ENCODE data around the gene ROR1. TPM values are rescaled to one million over a fixed set of nuclear protein-coding genes. Genes with fewer than 3 reads are reported as not detected.

Gene ROR1
- total and polyA plus RNA-seq, 2 experiments from 2014 or later: 27.6 to 47.8 TPM

DNA sequence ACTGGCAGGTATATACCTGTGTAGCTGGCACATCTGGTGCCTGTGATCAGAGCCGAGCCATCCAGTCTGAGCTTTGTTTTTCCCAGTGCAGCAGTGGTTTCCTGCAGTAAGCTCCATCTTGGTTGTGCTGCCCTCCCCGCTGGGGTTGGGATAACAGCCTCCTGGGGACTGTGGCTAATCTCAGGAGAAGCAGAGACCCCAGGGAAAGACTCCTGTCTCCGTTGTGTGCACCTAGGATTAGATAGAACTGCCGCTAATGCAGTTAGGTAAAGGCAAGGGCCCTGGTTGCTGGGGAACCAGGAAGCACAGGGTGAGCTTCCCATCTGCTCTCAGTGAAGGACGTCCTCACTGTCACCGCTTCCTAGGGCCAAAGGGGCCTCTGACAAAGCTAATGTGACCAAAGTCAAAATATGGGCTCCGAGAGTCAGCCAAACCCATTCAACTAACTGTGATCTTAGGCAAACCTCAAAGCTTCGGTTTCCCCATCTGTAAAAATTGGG is 20.0 kb downstream of the ROR1 start:
- TF ChIP-seq, protein P1, sequence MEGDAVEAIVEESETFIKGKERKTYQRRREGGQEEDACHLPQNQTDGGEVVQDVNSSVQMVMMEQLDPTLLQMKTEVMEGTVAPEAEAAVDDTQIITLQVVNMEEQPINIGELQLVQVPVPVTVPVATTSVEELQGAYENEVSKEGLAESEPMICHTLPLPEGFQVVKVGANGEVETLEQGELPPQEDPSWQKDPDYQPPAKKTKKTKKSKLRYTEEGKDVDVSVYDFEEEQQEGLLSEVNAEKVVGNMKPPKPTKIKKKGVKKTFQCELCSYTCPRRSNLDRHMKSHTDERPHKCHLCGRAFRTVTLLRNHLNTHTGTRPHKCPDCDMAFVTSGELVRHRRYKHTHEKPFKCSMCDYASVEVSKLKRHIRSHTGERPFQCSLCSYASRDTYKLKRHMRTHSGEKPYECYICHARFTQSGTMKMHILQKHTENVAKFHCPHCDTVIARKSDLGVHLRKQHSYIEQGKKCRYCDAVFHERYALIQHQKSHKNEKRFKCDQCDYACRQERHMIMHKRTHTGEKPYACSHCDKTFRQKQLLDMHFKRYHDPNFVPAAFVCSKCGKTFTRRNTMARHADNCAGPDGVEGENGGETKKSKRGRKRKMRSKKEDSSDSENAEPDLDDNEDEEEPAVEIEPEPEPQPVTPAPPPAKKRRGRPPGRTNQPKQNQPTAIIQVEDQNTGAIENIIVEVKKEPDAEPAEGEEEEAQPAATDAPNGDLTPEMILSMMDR (IDR thresholded peaks at IDR 0.05; ENCODE audit: low read depth, low read length): no peak
- H3K36me3 ChIP-seq: no peaks in the 10 kb centered on the region
- H3K27me3 ChIP-seq: no peaks in the 10 kb centered on the region
- H3K4me3 ChIP-seq: no peak overlapping the region
- no peak for DNase-seq (ENCODE audit: low read depth in 1 of 2, low spot score in 1 of 2)
- H3K9me3 ChIP-seq (ENCODE audit: low read depth): no peaks in the 10 kb centered on the region
- H3K27ac ChIP-seq: no peak overlapping the region
- peaks cover 78% of the 10 kb centered on the region for H3K4me1 ChIP-seq (ENCODE audit: low read depth)

DNA sequence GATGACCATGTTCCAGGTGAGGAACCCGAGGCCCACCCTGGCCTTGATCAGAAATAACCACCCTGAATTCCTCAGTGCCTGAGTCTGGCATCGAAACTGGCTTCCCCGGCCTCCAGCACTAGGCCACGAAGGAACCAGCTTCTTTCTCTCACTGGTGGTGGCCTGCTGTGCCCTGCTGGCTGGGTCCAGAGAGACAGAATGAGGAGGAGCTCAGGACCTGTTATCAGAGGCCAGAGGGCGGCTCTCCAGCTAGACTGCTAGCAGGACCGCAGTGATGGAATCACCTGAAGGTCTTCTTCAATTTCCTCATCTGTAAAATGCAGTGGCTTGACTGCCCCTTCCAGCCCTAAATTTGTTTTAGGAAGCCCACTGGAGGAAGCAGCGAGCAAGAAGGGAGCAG is 20.5 kb downstream of the ROR1 start:
- TF ChIP-seq, protein P1 (IDR thresholded peaks at IDR 0.05; ENCODE audit: low read depth, low read length): no peak
- H3K9me3 ChIP-seq (ENCODE audit: low read depth): no peaks in the 10 kb centered on the region
- no peaks in the 10 kb centered on the region for H3K36me3 ChIP-seq
- H3K4me3 ChIP-seq: no peak overlapping the region
- H3K27ac ChIP-seq: no peak overlapping the region
- H3K27me3 ChIP-seq: no peaks in the 10 kb centered on the region
- H3K4me1 ChIP-seq (ENCODE audit: low read depth): peaks cover 77% of the 10 kb centered on the region
- no peak for DNase-seq (ENCODE audit: low read depth in 1 of 2, low spot score in 1 of 2)

DNA sequence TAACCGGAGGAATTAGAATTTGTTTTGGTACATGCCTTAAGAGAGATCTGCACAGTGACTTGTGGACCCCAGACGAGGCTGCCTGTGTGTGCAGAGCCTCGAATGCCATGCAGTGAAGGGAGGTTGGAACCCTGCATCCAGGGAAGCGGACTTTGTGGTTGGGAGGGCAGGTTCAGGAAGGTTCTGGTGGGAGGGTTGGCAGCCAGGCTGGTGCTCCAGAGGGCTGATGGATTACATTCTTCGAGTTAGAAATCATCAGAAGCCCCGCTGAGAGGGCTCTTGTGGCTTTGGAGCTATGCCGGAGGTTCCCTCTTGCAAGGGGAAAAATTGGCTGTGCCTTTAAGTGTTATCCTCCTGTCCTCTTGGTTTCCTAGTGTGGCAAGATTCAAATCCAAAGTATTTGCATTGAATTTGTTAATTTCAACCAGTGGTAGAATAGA is 21.1 kb downstream of the ROR1 start:
- Histone ChIP-seq H3K4me3 (no peak overlapping the region), H3K27ac (peak overlapping the region; percentile 28), H3K27me3 (no peaks in the 10 kb centered on the region), H3K36me3 (no peaks in the 10 kb centered on the region), H3K9me3 (ENCODE audit: low read depth) (no peaks in the 10 kb centered on the region), H3K4me1 (ENCODE audit: low read depth) (peaks cover 74% of the 10 kb centered on the region)
- DNase-seq (ENCODE audit: low read depth in 1 of 2, low spot score in 1 of 2): peak; percentile 20 to 47
- TF ChIP-seq, protein P1 (IDR thresholded peaks at IDR 0.05; ENCODE audit: low read depth, low read length): no peak

DNA sequence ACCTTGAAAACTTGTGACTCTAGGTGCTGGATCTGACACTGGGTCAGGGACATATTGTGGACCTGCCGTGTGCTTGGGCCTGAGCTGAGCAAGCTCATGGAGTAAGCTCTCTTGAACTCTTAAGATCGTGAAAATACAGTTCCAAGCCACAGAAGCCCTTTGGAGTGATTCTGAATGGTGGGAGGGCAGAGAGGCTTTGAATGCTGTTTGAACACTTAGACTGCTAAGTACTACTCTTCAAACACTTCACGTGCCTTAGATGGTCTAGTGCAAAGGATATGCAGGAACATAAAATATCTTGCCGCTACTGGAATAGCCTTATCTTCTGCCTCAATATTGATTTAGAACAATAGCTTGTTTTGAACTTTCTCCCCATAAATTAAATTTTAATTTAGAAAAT is 21.6 kb downstream of the ROR1 start:
- H3K36me3 ChIP-seq: no peaks in the 10 kb centered on the region
- peak overlapping the region; percentile 28 for H3K27ac ChIP-seq
- H3K4me1 ChIP-seq (ENCODE audit: low read depth): peaks cover 71% of the 10 kb centered on the region
- H3K27me3 ChIP-seq: no peaks in the 10 kb centered on the region
- TF ChIP-seq, protein P1 (IDR thresholded peaks at IDR 0.05; ENCODE audit: low read depth, low read length): no peak
- H3K4me3 ChIP-seq: no peak overlapping the region
- peak in 1 of 2 donors; percentile 94 for DNase-seq (ENCODE audit: low read depth in 1 of 2, low spot score in 1 of 2)
- no peaks in the 10 kb centered on the region for H3K9me3 ChIP-seq (ENCODE audit: low read depth)

DNA sequence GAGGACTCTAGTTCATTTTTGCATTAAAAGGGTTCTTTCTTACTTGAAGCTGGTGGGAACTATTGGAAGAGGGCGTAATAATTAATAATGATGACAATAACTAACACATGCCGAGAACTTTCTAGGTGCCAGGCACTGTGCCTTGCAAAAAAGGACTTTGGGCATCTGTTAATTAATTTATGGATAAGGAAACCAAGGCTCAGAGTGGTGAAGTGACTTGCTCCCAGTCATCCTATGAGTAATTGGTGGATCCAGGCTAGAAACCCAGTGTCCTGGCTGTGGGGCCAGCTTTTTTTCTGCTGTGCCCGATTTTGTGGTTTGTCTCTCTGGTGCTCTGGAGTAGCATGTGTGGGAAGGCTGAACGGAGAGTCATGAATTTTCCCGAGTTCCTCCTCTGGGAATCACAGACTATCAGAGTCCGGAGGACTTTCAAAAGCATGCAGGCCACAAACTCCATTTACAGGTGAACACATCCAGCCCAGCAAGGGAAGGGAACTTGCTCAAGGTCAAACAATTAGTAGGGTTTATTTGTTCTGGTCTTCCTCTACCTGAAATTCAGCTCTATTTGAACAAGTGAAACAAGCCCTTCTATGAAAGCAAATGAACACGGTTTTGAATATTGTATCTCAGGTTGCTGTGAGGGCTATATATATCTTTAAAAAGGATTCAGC is 23.4 kb downstream of the ROR1 start:
- H3K9me3 ChIP-seq (ENCODE audit: low read depth): no peaks in the 10 kb centered on the region
- TF ChIP-seq, protein P1 (IDR thresholded peaks at IDR 0.05; ENCODE audit: low read depth, low read length): no peak
- H3K27me3 ChIP-seq: no peaks in the 10 kb centered on the region
- no peak for DNase-seq (ENCODE audit: low read depth in 1 of 2, low spot score in 1 of 2)
- peaks cover 54% of the 10 kb centered on the region for H3K4me1 ChIP-seq (ENCODE audit: low read depth)
- no peak overlapping the region for H3K27ac ChIP-seq
- H3K36me3 ChIP-seq: no peaks in the 10 kb centered on the region
- no peak overlapping the region for H3K4me3 ChIP-seq
